Neural progenitor cell (in vitro differentiated cells): ENCODE data around the gene ST8SIA4. TPM values are rescaled to one million over a fixed set of nuclear protein-coding genes. Genes with fewer than 3 reads are reported as not detected.
A peak's percentile ranks its signal among the peaks of the same experiment; 100 is the strongest.

Source experiments
- DNase-seq: peaks from one replicate; pipeline ENCODE4 v3.0.0-alpha.2; 2016; ENCODE audit warnings: low spot score
- H2AFZ ChIP-seq: fragments of 200-600 bp; sonication (generic); replicated peaks from 2 replicates; pipeline ENCODE4 v1.6.1; 2016; ENCODE audit warnings: antibody characterized with exemption
- H3F3A ChIP-seq: fragments of 200-600 bp; sonication (generic); 2 replicates; pipeline ENCODE4 v1.6.1; 2016; ENCODE audit warnings: antibody characterized with exemption, low read depth
- H3K27ac ChIP-seq: fragments of 200-600 bp; sonication (generic); 2 replicates; pipeline ENCODE4 v1.5.1; 2016; ENCODE audit warnings: mild to moderate bottlenecking
- H3K27me3 ChIP-seq: fragments of 200-600 bp; sonication (generic); 2 replicates; pipeline ENCODE4 v1.6.1; 2016; ENCODE audit warnings: mild to moderate bottlenecking, moderate library complexity
- H3K36me3 ChIP-seq: fragments of 200-600 bp; sonication (generic); 2 replicates; pipeline ENCODE4 v1.5.1; 2016
- H3K4me1 ChIP-seq: fragments of 200-600 bp; sonication (generic); 2 replicates; pipeline ENCODE4 v1.6.1; 2016; ENCODE audit warnings: mixed run types
- H3K4me2 ChIP-seq: fragments of 200-600 bp; sonication (generic); 2 replicates; pipeline ENCODE4 v1.6.1; 2016
- H3K4me3 ChIP-seq: fragments of 200-600 bp; sonication (generic); 2 replicates; pipeline ENCODE4 v1.5.1; 2016
- H3K79me2 ChIP-seq: fragments of 200-600 bp; sonication (generic); 2 replicates; pipeline ENCODE4 v1.6.1; 2016; ENCODE audit warnings: low read depth
- H3K9ac ChIP-seq: fragments of 200-600 bp; sonication (generic); 2 replicates; pipeline ENCODE4 v1.6.1; 2016
- H3K9me3 ChIP-seq: fragments of 200-600 bp; sonication (generic); 2 replicates; pipeline ENCODE4 v1.5.1; 2016; ENCODE audit warnings: low read depth
- H4K20me1 ChIP-seq: fragments of 200-600 bp; sonication (generic); 2 replicates; pipeline ENCODE4 v1.6.1; 2016; ENCODE audit warnings: low read depth
- H3K27ac Mint-ChIP-seq: 3 replicates; pipeline ENCODE4 v1.8.0; 2021; ENCODE audit warnings: mixed read lengths
- H3K27me3 Mint-ChIP-seq: 2 replicates; pipeline ENCODE4 v1.8.0; 2022; ENCODE audit warnings: low read depth, mild to moderate bottlenecking, inconsistent platforms, moderate library complexity, mixed read lengths; ENCODE audit not compliant: insufficient read depth
- H3K36me3 Mint-ChIP-seq: 3 replicates; pipeline ENCODE4 v1.8.0; 2021; ENCODE audit warnings: mixed read lengths
- H3K4me1 Mint-ChIP-seq: 3 replicates; pipeline ENCODE4 v1.8.0; 2021; ENCODE audit warnings: mixed read lengths
- H3K4me3 Mint-ChIP-seq: 3 replicates; pipeline ENCODE4 v1.8.0; 2021; ENCODE audit warnings: mild to moderate bottlenecking, moderate library complexity, mixed read lengths
- H3K9me3 Mint-ChIP-seq: 3 replicates; pipeline ENCODE4 v1.8.0; 2020; ENCODE audit warnings: mixed read lengths
- CTCF ChIP-seq: fragments of 200-600 bp; sonication (generic); IDR thresholded peaks from 2 replicates; pipeline ENCODE4 v1.5.1; 2017; ENCODE audit warnings: antibody characterized with exemption, mild to moderate bottlenecking
- EZH2 ChIP-seq: fragments of 200-600 bp; sonication (generic); IDR thresholded peaks from 2 replicates; pipeline ENCODE4 v1.6.1; 2017; ENCODE audit warnings: antibody characterized with exemption, mild to moderate bottlenecking, moderate library complexity
- EZH2phosphoT487 ChIP-seq: fragments of 200-600 bp; sonication (generic); IDR thresholded peaks from 2 replicates; pipeline ENCODE4 v1.6.1; 2017; ENCODE audit warnings: antibody characterized with exemption
- total RNA-seq: library from RNA; depleted of rRNA; stranded (reverse); fragments of >200 nt; gene quantifications from 2 replicates; pipeline ENCODE4 v1.2.3, GENCODE V29; 2015; ENCODE audit warnings: low replicate concordance

Gene ST8SIA4
- total RNA-seq, 1 donor from 2014 or later, result 0.84 TPM

DNA sequence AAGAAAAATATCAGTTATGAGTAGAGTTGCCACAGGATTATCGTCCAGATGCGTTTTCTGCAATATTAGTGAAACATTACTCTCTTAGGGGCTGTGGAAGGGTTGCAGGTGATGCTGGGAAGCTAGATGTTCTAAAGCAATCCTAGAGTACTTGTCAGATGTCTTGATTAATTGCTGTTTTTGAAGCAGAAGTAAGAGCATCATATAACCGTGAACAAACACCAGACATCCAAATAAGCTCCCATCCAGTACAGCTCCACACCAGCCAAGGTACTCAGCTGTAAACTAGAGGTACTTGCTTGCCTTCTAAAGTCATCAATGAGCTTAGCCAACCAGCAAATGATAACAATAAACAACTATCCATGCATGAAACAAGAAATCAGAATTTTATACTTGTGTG is 131.1 kb downstream of the ST8SIA4 start:
- Histone ChIP-seq H3K36me3 (no peaks in the 10 kb centered on the region), H3F3A (peaks cover 23% of the 10 kb centered on the region), H3K79me2 (no peaks in the 10 kb centered on the region), H3K9ac (no peak overlapping the region), H2AFZ (peak overlapping the region; percentile 75), H4K20me1 (no peaks in the 10 kb centered on the region), H3K27me3 (no peaks in the 10 kb centered on the region), H3K4me3 (peak overlapping the region; percentile 11), H3K27ac (peak overlapping the region; percentile 85), H3K4me2 (peak overlapping the region; percentile 69), H3K4me1 (peaks cover 29% of the 10 kb centered on the region), H3K9me3 (no peaks in the 10 kb centered on the region)
- TF ChIP-seq CTCF (no peak), EZH2phosphoT487 (no peak), EZH2 (no peak)
- DNase-seq, result no peak
- Mint-ChIP-seq H3K27me3 (no peaks in the 10 kb centered on the region), H3K4me1 (peaks cover 37% of the 10 kb centered on the region), H3K36me3 (no peaks in the 10 kb centered on the region), H3K9me3 (peaks cover 12% of the 10 kb centered on the region), H3K4me3 (no peak overlapping the region), H3K27ac (peak overlapping the region; percentile 97)

- no peaks in the 10 kb centered on the region for H3K27me3 ChIP-seq
- H3K4me1 ChIP-seq, result peaks cover 29% of the 10 kb centered on the region
- H3K36me3 ChIP-seq, result no peaks in the 10 kb centered on the region
- H3F3A ChIP-seq, result peaks cover 23% of the 10 kb centered on the region
- no peak overlapping the region for H3K4me3 ChIP-seq
- no peaks in the 10 kb centered on the region for H3K9me3 ChIP-seq
- H3K4me1 Mint-ChIP-seq, result peaks cover 37% of the 10 kb centered on the region
- H3K9me3 Mint-ChIP-seq, result peaks cover 12% of the 10 kb centered on the region
- H2AFZ ChIP-seq, result peak overlapping the region; percentile 58
- no peaks in the 10 kb centered on the region for H4K20me1 ChIP-seq
- H3K27ac Mint-ChIP-seq, result no peak overlapping the region
- H3K36me3 Mint-ChIP-seq, result no peaks in the 10 kb centered on the region
- no peak overlapping the region for H3K4me3 Mint-ChIP-seq
- H3K27me3 Mint-ChIP-seq, result no peaks in the 10 kb centered on the region
- H3K27ac ChIP-seq, result no peak overlapping the region
- H3K4me2 ChIP-seq, result peak overlapping the region; percentile 69
- no peak overlapping the region for H3K9ac ChIP-seq
- TF ChIP-seq EZH2 (no peak), CTCF (no peak), EZH2phosphoT487 (no peak)
- no peaks in the 10 kb centered on the region for H3K79me2 ChIP-seq
- no peak for DNase-seq
These were observed 131.9 kb downstream of the ST8SIA4 start for GRCh38 chr5:100771181-100771580.

DNA sequence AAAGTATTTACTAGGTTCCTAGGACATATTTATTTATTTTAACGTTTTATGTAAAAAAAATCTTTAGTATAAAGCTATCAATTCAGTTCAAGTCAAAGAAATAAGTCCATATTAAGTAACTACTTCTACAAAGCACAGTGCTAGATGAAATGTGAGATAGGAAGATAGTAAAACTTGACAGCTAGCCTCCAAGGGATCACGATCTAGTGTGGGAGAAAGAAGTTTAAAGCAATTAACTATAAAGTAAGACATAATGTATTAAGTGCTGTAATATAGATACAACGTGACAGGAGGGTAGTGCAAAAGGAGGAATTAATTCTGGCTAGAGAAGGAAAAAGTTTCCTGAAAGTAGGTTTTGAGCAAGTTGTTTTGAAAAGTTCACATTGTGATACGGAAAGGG is 134.9 kb downstream of the ST8SIA4 start:
- no peak for DNase-seq

More for the DNA sequence above, 134.9 kb downstream of the ST8SIA4 start:
- no peak overlapping the region for H2AFZ ChIP-seq
- no peaks in the 10 kb centered on the region for H3K36me3 Mint-ChIP-seq
- H3K79me2 ChIP-seq, result no peaks in the 10 kb centered on the region
- H3K27me3 Mint-ChIP-seq, result no peaks in the 10 kb centered on the region
- TF ChIP-seq EZH2, result no peak
- no peak for TF ChIP-seq CTCF
- no peak for TF ChIP-seq EZH2phosphoT487
- H3K36me3 ChIP-seq, result no peaks in the 10 kb centered on the region
- peaks cover 12% of the 10 kb centered on the region for H3K9me3 Mint-ChIP-seq
- no peak overlapping the region for H3K9ac ChIP-seq
- H3K4me3 Mint-ChIP-seq, result no peak overlapping the region
- H3K4me1 ChIP-seq, result peaks cover 21% of the 10 kb centered on the region
- no peak overlapping the region for H3K4me2 ChIP-seq
- no peaks in the 10 kb centered on the region for H4K20me1 ChIP-seq
- no peak overlapping the region for H3K4me3 ChIP-seq
- H3K27ac Mint-ChIP-seq, result no peak overlapping the region
- H3K4me1 Mint-ChIP-seq, result peaks cover 20% of the 10 kb centered on the region
- H3K27ac ChIP-seq, result no peak overlapping the region
- H3K27me3 ChIP-seq, result no peaks in the 10 kb centered on the region
- peaks cover 22% of the 10 kb centered on the region for H3F3A ChIP-seq
- H3K9me3 ChIP-seq, result no peaks in the 10 kb centered on the region
